Caki2 (cell line): Measurements from ENCODE around the gene CEP104. TPM values are rescaled to one million over a fixed set of nuclear protein-coding genes. Genes with fewer than 3 reads are reported as not detected.
"Not testable (repeated sequence)": the region's sequence is repeated elsewhere in the genome, so short reads cannot be mapped to it uniquely, and the experiment has no call there.

Source experiments
- DNase-seq: peaks from one replicate; pipeline ENCODE4 v3.0.0-alpha.2; 2015; ENCODE audit warnings: low read depth
- in situ Hi-C: cut with HindIII; loops from 2 replicates; pipeline ENCODE4 v1.10.0; 2016; ENCODE audit warnings: low sequenced_read_pairs, low pct_unique_long_range_greater_than_20kb, mixed read lengths
- total RNA-seq: library from RNA; depleted of rRNA; stranded (reverse); fragments of >200 nt; shearing (Covaris generic); gene quantifications from 2 replicates; pipeline ENCODE4 v1.2.3, GENCODE V29; 2014; ENCODE audit warnings: low replicate concordance

The CEP104 gene
- total RNA-seq, 1 experiment from 2014 or later = 24.9 TPM

DNA sequence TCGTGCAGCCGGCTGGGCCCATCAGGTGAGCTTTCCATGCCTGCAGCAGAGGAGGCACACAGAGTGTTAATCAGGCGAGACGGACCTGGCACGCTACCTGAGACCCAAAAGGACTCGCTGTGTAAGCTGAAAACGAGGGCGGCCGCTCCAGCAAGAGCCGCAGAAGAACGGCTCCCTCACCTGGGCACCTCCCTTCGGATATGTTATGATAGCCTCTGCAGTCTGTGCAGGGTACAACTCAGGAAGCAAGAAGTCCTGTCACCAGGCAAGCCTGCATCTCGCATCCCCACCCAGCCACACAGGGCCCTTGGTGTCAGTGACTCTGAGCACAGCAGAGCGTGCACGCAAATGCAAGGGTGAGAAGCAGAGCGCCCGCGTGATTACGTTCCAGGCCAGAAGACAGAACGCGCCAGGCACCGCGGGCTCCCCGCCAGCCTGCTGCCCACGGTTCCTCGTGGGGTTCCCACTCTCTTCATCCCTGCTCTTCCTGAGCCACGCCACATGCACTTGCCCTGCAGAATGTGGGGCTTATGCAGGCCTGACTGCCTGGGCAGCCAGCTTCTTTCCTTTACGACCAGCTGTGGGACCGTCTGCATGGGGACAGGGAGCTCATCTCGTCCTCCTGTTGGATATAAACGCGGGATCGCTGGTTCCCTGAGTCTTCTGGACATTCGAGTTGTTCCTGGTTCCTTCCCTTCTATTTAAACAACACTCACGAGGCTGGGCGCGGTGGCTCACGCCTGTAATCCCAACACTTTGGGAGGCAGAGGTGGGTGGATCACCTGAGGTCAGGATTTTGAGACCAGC lies 40.5 kb downstream of the CEP104 start:
- in situ Hi-C loops = no loop called here
- DNase-seq = no peak

GRCh38 chr1:3814771-3815561 lies 42.0 kb downstream of the CEP104 start:
- no peak for DNase-seq

DNA sequence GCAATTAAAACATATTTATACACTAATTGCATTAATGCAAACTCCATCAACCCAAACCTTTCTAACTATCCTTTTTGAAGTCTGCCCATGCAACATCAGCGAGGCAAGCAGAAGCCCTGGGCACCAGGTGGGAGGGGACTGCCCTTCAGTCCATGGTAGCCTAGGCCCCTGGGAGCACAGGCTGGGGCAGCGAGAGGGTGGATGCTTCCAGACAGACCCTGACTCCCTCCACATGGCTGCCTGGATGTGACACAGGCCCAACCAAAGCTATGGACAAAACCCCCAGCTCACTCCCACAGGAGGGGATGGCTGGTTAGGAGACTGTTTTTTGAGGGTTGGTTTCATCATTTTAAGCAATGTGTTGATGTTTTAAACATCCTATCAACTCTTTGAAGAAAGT lies 42.9 kb downstream of the CEP104 start:
- no peak for DNase-seq
- in situ Hi-C loops = no loop called here

More at GRCh38 chr1:3814771-3815561, 42.0 kb downstream of the CEP104 start:
- in situ Hi-C loops = no loop called here

DNA sequence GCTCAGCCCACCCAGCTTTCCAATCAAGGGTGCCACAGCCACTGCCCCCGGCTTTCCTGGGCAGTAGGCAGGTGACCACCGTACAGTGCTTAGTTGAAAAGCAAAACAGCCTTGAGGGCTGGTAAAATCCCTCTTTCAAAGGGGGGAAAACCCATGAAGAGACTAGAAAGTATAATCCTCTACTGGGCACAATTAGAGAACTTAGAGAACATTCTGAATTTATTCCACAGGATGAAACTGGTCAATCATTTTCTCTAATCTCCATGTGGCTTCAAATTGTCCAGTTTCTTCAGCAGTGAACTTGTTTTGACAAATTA lies 45.5 kb downstream of the CEP104 start:
- DNase-seq = no peak
- in situ Hi-C loops = no loop called here

- DNase-seq, in situ Hi-C loops: not testable (repeated sequence)
Observed at GRCh38 chr1:3810149-3810761, 46.8 kb downstream of the CEP104 start.

DNA sequence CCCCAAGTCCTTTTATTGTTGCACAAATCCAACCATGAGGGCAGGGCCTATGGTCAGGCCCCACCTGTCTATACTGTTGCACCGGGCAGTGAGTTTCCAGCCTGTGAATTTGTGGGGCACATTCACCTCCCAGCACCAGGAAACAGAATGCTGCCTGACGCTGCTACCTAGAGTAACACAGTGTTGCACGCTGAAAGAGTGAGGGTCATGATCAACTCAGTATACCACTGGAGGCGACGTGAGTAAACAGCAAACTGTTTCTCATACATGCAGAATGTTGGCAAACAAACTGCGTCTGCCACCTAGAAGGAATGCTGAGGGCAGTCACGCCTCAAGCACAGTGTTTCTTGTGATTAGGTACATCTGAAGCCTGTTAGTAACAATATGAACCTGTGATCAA lies 47.3 kb downstream of the CEP104 start:
- in situ Hi-C loops = no loop called here
- no peak for DNase-seq

GRCh38 chr1:3807769-3808168 lies 49.2 kb downstream of the CEP104 start:
- DNase-seq = no peak
- in situ Hi-C loops = no loop called here

GRCh38 chr1:3805038-3805437 lies 52.0 kb downstream of the CEP104 start:
- in situ Hi-C loops = no loop called here
- DNase-seq = no peak

DNA sequence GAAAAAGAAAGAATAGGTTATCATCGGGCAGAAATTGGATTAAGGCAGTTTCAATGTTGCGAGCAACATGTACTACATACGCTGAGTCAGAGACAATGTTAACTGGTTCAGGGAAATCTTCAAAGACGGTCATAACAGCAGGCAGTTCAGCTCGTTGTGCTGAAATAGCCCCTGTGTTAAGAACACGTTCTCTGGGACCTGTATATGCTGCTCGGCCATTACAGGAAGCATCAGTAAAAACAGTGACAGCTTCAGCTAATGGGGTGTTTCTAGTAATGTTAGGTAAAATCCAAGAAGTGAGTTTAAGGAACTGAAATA lies 52.4 kb downstream of the CEP104 start:
- in situ Hi-C loops, DNase-seq: not testable (repeated sequence)

- in situ Hi-C loops = no loop called here
- DNase-seq = no peak
Observed at GRCh38 chr1:3803905-3804626, 52.9 kb downstream of the CEP104 start.

DNA sequence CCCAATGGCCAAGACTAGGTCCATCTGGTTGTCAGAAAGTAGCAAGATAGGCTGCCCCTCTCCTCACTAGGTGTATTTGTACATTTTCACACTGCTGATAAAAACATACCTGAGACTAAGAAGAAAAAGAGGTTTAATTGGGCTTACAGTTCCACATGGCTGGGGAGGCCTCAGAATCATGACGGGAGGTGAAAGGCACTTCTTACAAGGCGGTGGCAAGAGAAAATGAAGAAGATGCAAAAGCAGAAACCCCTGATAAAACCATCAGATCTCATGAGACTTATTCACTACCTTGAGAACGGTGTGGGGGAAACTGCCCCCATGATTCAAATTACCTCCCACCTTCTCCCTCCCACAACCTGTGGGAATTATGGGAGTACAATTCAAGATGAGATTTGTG lies 56.2 kb downstream of the CEP104 start:
- in situ Hi-C loops, DNase-seq: not testable (repeated sequence)

DNA sequence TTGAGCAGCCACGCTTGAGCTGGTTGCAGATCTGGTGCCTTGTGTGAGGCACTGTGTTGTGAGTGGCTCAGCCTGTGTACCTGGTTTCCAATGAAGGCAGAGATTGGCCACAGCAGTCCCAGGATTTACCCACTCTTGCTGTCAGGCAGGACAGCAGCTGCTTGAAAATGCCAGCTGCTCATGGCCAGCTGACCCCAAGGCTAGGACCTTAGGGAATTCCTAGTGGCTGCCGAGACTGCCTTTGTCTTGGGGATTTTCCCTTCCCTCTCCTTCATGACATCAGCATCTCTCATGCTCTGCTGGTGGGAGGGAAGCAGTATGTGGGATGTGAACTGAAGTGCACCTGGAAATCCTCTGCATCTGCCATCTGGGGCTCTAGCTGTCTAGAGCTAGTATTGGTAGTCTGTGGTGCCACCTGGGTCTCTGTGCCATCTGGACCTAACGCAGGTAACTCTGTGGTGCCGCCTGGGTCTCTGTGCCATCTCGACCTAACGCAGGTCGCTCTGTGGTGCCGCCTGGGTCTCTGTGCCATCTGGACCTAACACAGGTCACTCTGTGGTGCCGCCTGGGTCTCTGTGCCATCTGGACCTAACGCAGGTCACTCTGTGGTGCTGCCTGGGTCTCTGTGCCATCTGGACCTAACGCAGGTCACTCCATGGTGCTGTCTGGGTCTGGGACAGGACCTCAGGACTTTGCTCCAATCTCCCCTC lies 56.9 kb downstream of the CEP104 start:
- DNase-seq = peak; percentile 13
- in situ Hi-C loops = no loop called here

GRCh38 chr1:3796215-3797061 lies 60.6 kb downstream of the CEP104 start, which contains the start of gene LRRC47:
Gene LRRC47 (minus strand): TSS chr1:3796498. CDS start chr1:3796476, 22 bp downstream.
- in situ Hi-C loops = no loop called here
- DNase-seq = peak; percentile 85

- DNase-seq = no peak
- in situ Hi-C loops = no loop called here
Observed at GRCh38 chr1:3795453-3796214, 61.4 kb downstream of the CEP104 start.

DNA sequence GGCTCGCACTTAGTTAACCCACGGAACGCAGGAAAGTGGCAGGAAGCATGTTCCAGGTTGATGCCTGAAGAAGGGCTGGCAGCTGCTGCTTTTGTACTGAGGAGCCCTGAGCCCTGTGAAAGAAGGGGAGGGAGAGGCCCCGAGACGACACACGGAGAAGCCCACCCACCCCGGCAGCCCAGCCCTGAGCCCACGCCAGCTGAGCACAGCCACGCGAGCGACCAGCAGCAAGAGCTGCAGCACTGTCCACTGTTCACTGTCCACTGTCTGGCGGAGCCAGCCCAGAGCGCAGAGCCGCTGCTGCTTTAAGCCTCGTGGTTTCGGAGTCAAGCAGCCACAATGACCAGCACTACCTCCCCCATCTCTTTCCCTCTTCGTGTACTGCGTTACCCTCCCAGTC lies 66.1 kb downstream of the CEP104 start:
- in situ Hi-C loops = no loop called here

DNA sequence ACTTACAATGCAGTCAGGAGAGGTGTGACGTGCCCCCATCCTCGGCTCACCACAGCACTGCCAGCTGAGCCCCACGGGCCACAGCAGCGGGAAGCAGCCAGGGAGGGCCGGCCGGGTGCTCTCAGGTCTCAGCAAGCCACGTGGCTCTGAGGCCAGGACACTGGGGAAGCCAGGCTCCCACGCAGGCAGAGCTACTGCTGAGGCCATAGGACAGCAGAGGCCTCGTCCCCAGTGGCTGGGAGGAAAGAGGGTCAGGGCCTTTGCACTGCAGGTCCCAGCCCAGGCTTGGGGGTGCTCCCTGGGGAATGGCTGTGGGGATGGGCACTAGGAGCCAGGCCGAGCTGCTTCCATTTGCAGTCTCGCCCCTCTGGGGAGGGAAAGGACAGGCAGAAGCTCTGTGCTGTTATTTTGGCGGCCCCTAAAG lies 66.5 kb downstream of the CEP104 start:
- DNase-seq = no peak
- in situ Hi-C loops = no loop called here

More for the DNA sequence above, 66.1 kb downstream of the CEP104 start:
- no peak for DNase-seq
